Thyroid gland (tissue), 4 donors: ENCODE data around the gene SEMA4D. TPM values are rescaled to one million over a fixed set of nuclear protein-coding genes. Genes with fewer than 3 reads are reported as not detected.
A peak's percentile ranks its signal among the peaks of the same experiment; 100 is the strongest.

Experiments used
- DNase-seq, 2 donors: peaks; one replicate each; pipeline ENCODE4 v3.0.0-alpha.2; 2019
- H3K27ac ChIP-seq, 3 donors: fragments of 200-600 bp; sonication (generic); 1 replicate in 2 of 3; 2 replicates in 1 of 3; pipeline ENCODE4 v1.5.1; 2016 to 2019; ENCODE audit warnings: mild to moderate bottlenecking in 1 of 3, moderate library complexity in 1 of 3
- H3K27me3 ChIP-seq: fragments of 200-600 bp; sonication (generic); one replicate; pipeline ENCODE4 v1.5.1; 2019
- H3K36me3 ChIP-seq, 2 donors: fragments of 200-600 bp; sonication (generic); one replicate each; pipeline ENCODE4 v1.5.1; 2016 to 2019
- H3K4me1 ChIP-seq, 2 donors: fragments of 200-600 bp; sonication (generic); one replicate each; pipeline ENCODE4 v1.5.1; 2017 to 2019
- H3K4me3 ChIP-seq, 3 donors: fragments of 200-600 bp; sonication (generic); replicated peaks in 1 of 3; 1 replicate in 2 of 3; 2 replicates in 1 of 3; pipeline ENCODE4 v1.5.1; 2016; ENCODE audit warnings: mild to moderate bottlenecking in 1 of 3
- H3K9me3 ChIP-seq: fragments of 200-600 bp; sonication (generic); one replicate; pipeline ENCODE4 v1.5.1; 2017
- CTCF ChIP-seq, 6 experiments: fragments of 200-600 bp in 3 of 6; fragments of 450-650 bp in 3 of 6; sonication (generic) in 3 of 6; IDR thresholded peaks; one replicate each; pipeline ENCODE4 v1.5.1; 2016 to 2019; ENCODE audit warnings: antibody characterized with exemption in 6 of 6, mild to moderate bottlenecking in 2 of 6, inconsistent platforms in 1 of 6, moderate library complexity in 1 of 6
- POLR2A ChIP-seq, 2 donors: fragments of 450-650 bp; IDR thresholded peaks; one replicate each; pipeline ENCODE4 v1.6.1; 2017; ENCODE audit warnings: antibody characterized with exemption in 2 of 2, mild to moderate bottlenecking in 2 of 2, moderate library complexity in 1 of 2
- WGBS, 2 donors: methylation state at CpG; one replicate each; pipeline ENCODE4 v1.1.5; 2017; 5-methylcytosine and 5-hydroxymethylcytosine counted together
- intact Hi-C: fragments of 100-400 bp; cut with DNase I; formaldehyde crosslinking; loops from one replicate; pipeline ENCODE4 v1.15.1; 2023
- total RNA-seq, 4 donors: library from RNA; depleted of rRNA; stranded (reverse); fragments of >200 nt; gene quantifications; one replicate each; pipeline ENCODE4 v1.2.3, GENCODE V29; 2016

SEMA4D gene
- total RNA-seq, 4 donors from 2014 or later, result 19.9 to 29.6 (median 28.9) TPM

- Histone ChIP-seq H3K4me1 (peaks cover 12 to 16% of the 10 kb centered on the region in 2 donors), H3K27ac (peak overlapping the region in 1 of 3 donors; percentile 51), H3K36me3 (peaks cover 8 to 10% of the 10 kb centered on the region in 2 donors), H3K4me3 (no peak overlapping the region), H3K9me3 (no peaks in the 10 kb centered on the region), H3K27me3 (no peaks in the 10 kb centered on the region)
- intact Hi-C loops, result no loop called here
- WGBS, 2 donors, result 70 to 81% methylated on average over 4 to 5 of the region's 5 CpGs
- no peak for DNase-seq
- TF ChIP-seq POLR2A (IDR thresholded peaks at IDR 0.05), result no peak
- no peak for TF ChIP-seq CTCF (IDR thresholded peaks at IDR 0.05)
Measured at GRCh38 chr9:89398621-89399020, 99.3 kb downstream of the SEMA4D start.

GRCh38 chr9:89397471-89397870, 100.4 kb downstream of the SEMA4D start:
- peaks cover 11 to 15% of the 10 kb centered on the region in 2 donors for H3K36me3 ChIP-seq
- intact Hi-C loops, result no loop called here

GRCh38 chr9:89395931-89396710, 101.8 kb downstream of the SEMA4D start:
- intact Hi-C loops, result no loop called here
- no peak overlapping the region for H3K4me3 ChIP-seq
- H3K36me3 ChIP-seq, result peaks cover 11 to 16% of the 10 kb centered on the region in 2 donors
- no peak overlapping the region for H3K27ac ChIP-seq
- TF ChIP-seq CTCF (IDR thresholded peaks at IDR 0.05) (no peak), POLR2A (IDR thresholded peaks at IDR 0.05) (no peak)
- no peaks in the 10 kb centered on the region for H3K27me3 ChIP-seq
- peaks cover 9 to 14% of the 10 kb centered on the region in 2 donors for H3K4me1 ChIP-seq
- 80 to 91% methylated on average over 11 of the region's 11 CpGs for WGBS, 2 donors
- no peak for DNase-seq
- H3K9me3 ChIP-seq, result no peaks in the 10 kb centered on the region

More at GRCh38 chr9:89397471-89397870, 100.4 kb downstream of the SEMA4D start:
- H3K4me3 ChIP-seq, result no peak overlapping the region
- 95 to 96% methylated on average over 5 of the region's 5 CpGs for WGBS, 2 donors
- H3K4me1 ChIP-seq, result peaks cover 12 to 16% of the 10 kb centered on the region in 2 donors
- DNase-seq, result no peak
- no peaks in the 10 kb centered on the region for H3K9me3 ChIP-seq
- no peaks in the 10 kb centered on the region for H3K27me3 ChIP-seq
- TF ChIP-seq POLR2A (IDR thresholded peaks at IDR 0.05) (no peak), CTCF (IDR thresholded peaks at IDR 0.05) (no peak)
- no peak overlapping the region for H3K27ac ChIP-seq

GRCh38 chr9:89394412-89394811, 103.5 kb downstream of the SEMA4D start:
- Histone ChIP-seq H3K4me3 (no peak overlapping the region), H3K36me3 (peaks cover 16 to 28% of the 10 kb centered on the region in 2 donors), H3K4me1 (peaks cover 4 to 9% of the 10 kb centered on the region in 2 donors), H3K9me3 (no peaks in the 10 kb centered on the region), H3K27me3 (no peaks in the 10 kb centered on the region), H3K27ac (no peak overlapping the region)
- WGBS, 2 donors, result 87 to 89% methylated on average over 12 of the region's 12 CpGs
- intact Hi-C loops, result no loop called here
- DNase-seq, result no peak
- no peak for TF ChIP-seq CTCF (IDR thresholded peaks at IDR 0.05)

- TF ChIP-seq POLR2A (IDR thresholded peaks at IDR 0.05) (no peak), CTCF (IDR thresholded peaks at IDR 0.05) (no peak)
- Histone ChIP-seq H3K27ac (no peak overlapping the region), H3K27me3 (no peaks in the 10 kb centered on the region), H3K9me3 (no peaks in the 10 kb centered on the region), H3K36me3 (peaks cover 16 to 28% of the 10 kb centered on the region in 2 donors), H3K4me1 (peaks cover 5 to 21% of the 10 kb centered on the region in 2 donors), H3K4me3 (no peak overlapping the region)
- WGBS, 2 donors, result 88 to 90% methylated on average over 3 to 6 of the region's 6 CpGs
- DNase-seq, result no peak
- intact Hi-C loops, result no loop called here
Measured at GRCh38 chr9:89391585-89391984, 106.3 kb downstream of the SEMA4D start.
